SK-N-SH (cell line): ENCODE measurements around the gene DRGX. TPM values are rescaled to one million over a fixed set of nuclear protein-coding genes. Genes with fewer than 3 reads are reported as not detected.

Experiments
- CTCF ChIA-PET: fragments of 300-600, 350-600 bp; formaldehyde crosslinking; extraction: SDS; loops from one replicate; lab custom pipeline; 2021; lab: Yijun Ruan, JAX
- POLR2A ChIA-PET: fragments of 350-600 bp; sonication (Branson Sonifier 250); formaldehyde crosslinking; extraction: SDS; loops from one replicate; lab custom pipeline; 2020; ENCODE audit warnings: antibody characterized with exemption, inconsistent platforms; lab: Yijun Ruan, JAX
- DNase-seq: peaks from one replicate; pipeline ENCODE4 v3.0.0; 2012
- H2AFZ ChIP-seq: fragments of 200-600 bp; sonication (generic); 2 replicates; pipeline ENCODE4 v1.8.1; 2016; ENCODE audit warnings: antibody characterized with exemption, mild to moderate bottlenecking, low read depth
- H3F3A ChIP-seq: fragments of 200-600 bp; sonication (generic); replicated peaks from 2 replicates; pipeline ENCODE3; 2016; ENCODE audit warnings: antibody characterized with exemption, mild to moderate bottlenecking; ENCODE audit not compliant: insufficient read depth
- H3K27ac ChIP-seq, 2 experiments: fragments of 200-500 bp in 1 of 2; fragments of 200-600 bp in 1 of 2; sonication (Bioruptor generic) in 1 of 2; sonication (generic), shearing (Covaris generic) in 1 of 2; 2 replicates each; pipeline versions ENCODE4 v1.5.1 to v1.6.1; 2014 to 2016; ENCODE audit warnings: low read depth in 2 of 2, inconsistent platforms in 1 of 2, low read length in 1 of 2, mild to moderate bottlenecking in 1 of 2, mixed read lengths in 1 of 2
- H3K27me3 ChIP-seq: fragments of 200-600 bp; sonication (generic), shearing (Covaris generic); 2 replicates; pipeline ENCODE4 v1.6.1; 2016; ENCODE audit warnings: mixed run types; ENCODE audit not compliant: insufficient read depth
- H3K36me3 ChIP-seq, 2 experiments: fragments of 200-500 bp in 1 of 2; fragments of 200-600 bp in 1 of 2; sonication (Bioruptor generic) in 1 of 2; sonication (generic) in 1 of 2; replicated peaks in 1 of 2; 2 replicates each; pipeline versions ENCODE3 to v1.5.1; 2014 to 2016; ENCODE audit warnings: low read length in 1 of 2, mild to moderate bottlenecking in 1 of 2; ENCODE audit not compliant: insufficient read depth in 2 of 2, control insufficient read depth in 1 of 2
- H3K4me1 ChIP-seq, 2 experiments: fragments of 200-500 bp in 1 of 2; fragments of 200-600 bp in 1 of 2; sonication (Bioruptor generic) in 1 of 2; sonication (generic), shearing (Covaris generic) in 1 of 2; 2 replicates each; pipeline versions ENCODE4 v1.5.1 to v1.6.1; 2014 to 2016; ENCODE audit warnings: low read depth in 1 of 2, low read length in 1 of 2, mixed run types in 1 of 2; ENCODE audit not compliant: insufficient read depth in 2 of 2, control insufficient read depth in 1 of 2
- H3K4me2 ChIP-seq: fragments of 200-600 bp; sonication (generic), shearing (Covaris generic); 2 replicates; pipeline ENCODE4 v1.6.1; 2017; ENCODE audit warnings: mixed run types
- H3K4me3 ChIP-seq, 2 experiments: fragments of 200-500 bp in 1 of 2; fragments of 200-600 bp in 1 of 2; sonication (Bioruptor generic) in 1 of 2; sonication (generic), shearing (Covaris generic) in 1 of 2; 2 replicates each; pipeline versions ENCODE4 v1.5.1 to v1.8.1; 2014 to 2016; ENCODE audit warnings: low read depth in 2 of 2, inconsistent platforms in 1 of 2, low read length in 1 of 2, mild to moderate bottlenecking in 1 of 2, mixed read lengths in 1 of 2, moderate library complexity in 1 of 2
- H3K79me2 ChIP-seq: fragments of 200-600 bp; sonication (generic); 2 replicates; pipeline ENCODE4 v1.8.1; 2017; ENCODE audit warnings: mild to moderate bottlenecking; ENCODE audit not compliant: insufficient read depth
- H3K9ac ChIP-seq: fragments of 200-600 bp; sonication (generic); 2 replicates; pipeline ENCODE4 v1.6.1; 2017; ENCODE audit warnings: mixed run types
- H3K9me2 ChIP-seq: fragments of 200-600 bp; sonication (generic); 2 replicates; pipeline ENCODE4 v1.6.1; 2017; ENCODE audit warnings: mixed run types
- H3K9me3 ChIP-seq: fragments of 200-600 bp; sonication (generic); 2 replicates; pipeline ENCODE4 v1.6.1; 2017; ENCODE audit warnings: mixed run types, mild to moderate bottlenecking, moderate library complexity
- H4K20me1 ChIP-seq: fragments of 200-600 bp; sonication (generic); 2 replicates; pipeline ENCODE4 v1.6.1; 2017; ENCODE audit warnings: mild to moderate bottlenecking, mixed run types; ENCODE audit not compliant: insufficient read depth
- CHD2 ChIP-seq: fragments of 150-350 bp; IDR thresholded peaks from 2 replicates; pipeline ENCODE4 v1.6.1; 2018; ENCODE audit warnings: low read length; ENCODE audit not compliant: partially characterized antibody
- FOSL2 ChIP-seq: IDR thresholded peaks from 2 replicates; pipeline ENCODE4 v1.4.0; 2012; ENCODE audit warnings: low read depth, mild to moderate bottlenecking, moderate library complexity, borderline replicate concordance
- FOXJ3 ChIP-seq: sonication (generic); formaldehyde crosslinking; IDR thresholded peaks from 2 replicates; pipeline ENCODE4 v1.5.1; 2020; ENCODE audit warnings: mild to moderate bottlenecking, missing genetic modification reagents
- FOXM1 ChIP-seq: IDR thresholded peaks from 2 replicates; pipeline ENCODE4 v1.4.0; 2012; ENCODE audit warnings: low read depth, mild to moderate bottlenecking
- GATA2 ChIP-seq: sonication (generic); formaldehyde crosslinking; IDR thresholded peaks from 2 replicates; pipeline ENCODE4 v1.5.0; 2020; ENCODE audit warnings: mild to moderate bottlenecking, missing genetic modification reagents
- MXI1 ChIP-seq: IDR thresholded peaks from 2 replicates; pipeline ENCODE4 v1.6.1; 2012; ENCODE audit warnings: mild to moderate bottlenecking, low read depth, low read length, improper control_type of control experiment
- NFIC ChIP-seq: IDR thresholded peaks from 2 replicates; pipeline ENCODE4 v1.4.0; 2012; ENCODE audit warnings: borderline replicate concordance
- POLR2AphosphoS5 ChIP-seq: IDR thresholded peaks from 2 replicates; pipeline ENCODE4 v1.6.1; 2012; ENCODE audit warnings: low read depth, low read length
- RCOR1 ChIP-seq: fragments of 150-350 bp; IDR thresholded peaks from 2 replicates; pipeline ENCODE4 v1.6.1; 2017; ENCODE audit warnings: antibody characterized with exemption, low read length
- RXRA ChIP-seq: IDR thresholded peaks from 2 replicates; pipeline ENCODE4 v1.4.0; 2012; ENCODE audit warnings: low read depth, mild to moderate bottlenecking, borderline replicate concordance
- SIN3A ChIP-seq: IDR thresholded peaks from 2 replicates; pipeline ENCODE4 v1.6.1; 2012; ENCODE audit warnings: low read depth, mild to moderate bottlenecking, low read length, moderate library complexity, borderline replicate concordance
- SMC3 ChIP-seq: IDR thresholded peaks from 2 replicates; pipeline ENCODE4 v1.6.1; 2012; ENCODE audit warnings: low read depth, low read length, improper control_type of control experiment
- YY1 ChIP-seq: IDR thresholded peaks from 2 replicates; pipeline ENCODE4 v1.4.0; 2012; ENCODE audit warnings: low read depth, mild to moderate bottlenecking
- WGBS: methylation state at CpG from one replicate; pipeline ENCODE4 v1.1.6; 2017; ENCODE audit warnings: low lambda C conversion rate; 5-methylcytosine and 5-hydroxymethylcytosine counted together
- polyA plus RNA-seq, 3 experiments: library from polyadenylated mRNA; depleted of rRNA; stranded (reverse); fragments of >200 nt; gene quantifications; 2 replicates each; pipeline ENCODE4 v1.2.3, GENCODE V29; 2012
- TF ChIP-seq, protein P1 (sequence below): fragments of 150-350 bp; IDR thresholded peaks from 2 replicates; pipeline ENCODE4 v1.6.1; 2016; ENCODE audit warnings: mild to moderate bottlenecking, low read depth, low read length

DRGX gene
- polyA plus RNA-seq, 1 of the 3 experiments (the other 2 are of a cell fraction): not detected

DNA sequence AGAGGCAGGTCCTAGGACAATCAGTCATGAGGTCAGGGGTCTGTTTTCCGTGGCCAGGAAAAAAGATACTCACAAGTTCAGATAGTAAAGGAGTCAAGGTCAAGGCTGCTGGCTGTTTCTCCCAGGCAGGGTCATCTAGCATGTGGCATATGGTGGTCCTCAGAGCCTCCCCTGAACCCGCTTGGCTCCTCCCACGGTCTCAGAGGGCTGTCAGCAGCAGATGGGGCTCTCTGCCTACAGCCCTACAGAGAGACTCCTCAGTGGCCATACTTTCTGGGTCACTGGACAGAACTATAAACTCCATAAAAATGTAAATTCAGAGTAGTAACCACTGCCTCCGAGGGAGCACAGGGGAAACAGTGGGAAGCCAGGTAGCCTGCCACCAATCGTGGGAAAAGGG is 11.3 kb upstream of the DRGX start:
- H2AFZ ChIP-seq: no peak overlapping the region
- POLR2A ChIA-PET: interaction anchor here (1.0 kb wide), 1 partner anchor 99 kb away, joined by 3 read pairs; no protein-coding TSS in a partner anchor
- WGBS: 43% methylated on average over 3 of the region's 5 CpGs

DNA sequence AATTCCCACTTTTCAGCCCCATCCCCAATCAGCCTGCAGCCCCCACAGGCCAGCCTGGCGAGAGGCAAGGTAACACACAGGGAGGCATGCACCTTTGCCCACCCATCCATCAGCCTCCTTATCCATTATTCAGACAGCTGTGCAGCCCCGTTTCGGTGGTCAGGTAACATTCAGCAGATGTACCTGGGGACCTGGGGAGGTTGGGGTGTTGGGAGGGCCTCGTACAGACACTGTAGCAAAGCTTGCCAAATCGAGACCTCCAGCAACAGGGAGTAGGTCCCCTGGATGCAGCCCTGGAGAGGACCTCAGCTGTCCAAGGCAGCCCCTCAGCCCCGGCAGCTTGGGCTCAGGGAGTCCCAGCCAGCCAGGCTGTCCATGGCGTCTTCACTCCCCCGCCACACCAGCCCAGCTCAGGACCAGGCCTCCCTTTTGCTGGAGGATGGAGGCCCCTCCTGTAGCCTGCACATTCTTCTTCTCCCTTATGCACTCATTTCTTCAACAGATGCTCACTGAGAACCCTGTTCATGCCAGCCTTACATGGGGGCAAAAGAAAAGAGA is 8.5 kb upstream of the DRGX start:
- Histone ChIP-seq H3K79me2 (no peaks in the 10 kb centered on the region), H3K4me2 (no peak overlapping the region), H4K20me1 (no peaks in the 10 kb centered on the region), H3K9me3 (no peaks in the 10 kb centered on the region), H3K9me2 (no peaks in the 10 kb centered on the region), H3K4me3 (no peak overlapping the region), H3K4me1 (peaks cover 0 to 17% of the 10 kb centered on the region in 2 experiments; a peak in 2 of 4 replicates), H3K36me3 (no peaks in the 10 kb centered on the region), H2AFZ (no peak overlapping the region), H3K27me3 (peaks cover 22% of the 10 kb centered on the region; the same call in 1 of the 2 replicates), H3K9ac (no peak overlapping the region), H3K27ac (no peak overlapping the region), H3F3A (no peaks in the 10 kb centered on the region)
- 44% methylated on average over 1 of the region's 8 CpGs for WGBS
- ChIA-PET POLR2A (no interaction called here), CTCF (interaction anchor here (17.1 kb wide), 1 partner anchor 112 kb away, joined by 425 read pairs; no protein-coding TSS in a partner anchor)
- no peak for DNase-seq
- TF ChIP-seq NFIC (no peak), FOXM1 (no peak), GATA2 (CRISPR knock-in tag) (no peak), RCOR1 (no peak), RXRA (no peak), SIN3A (no peak), FOXJ3 (CRISPR knock-in tag) (no peak), MXI1 (no peak), CHD2 (no peak), SMC3 (no peak)
- TF ChIP-seq, protein P1, sequence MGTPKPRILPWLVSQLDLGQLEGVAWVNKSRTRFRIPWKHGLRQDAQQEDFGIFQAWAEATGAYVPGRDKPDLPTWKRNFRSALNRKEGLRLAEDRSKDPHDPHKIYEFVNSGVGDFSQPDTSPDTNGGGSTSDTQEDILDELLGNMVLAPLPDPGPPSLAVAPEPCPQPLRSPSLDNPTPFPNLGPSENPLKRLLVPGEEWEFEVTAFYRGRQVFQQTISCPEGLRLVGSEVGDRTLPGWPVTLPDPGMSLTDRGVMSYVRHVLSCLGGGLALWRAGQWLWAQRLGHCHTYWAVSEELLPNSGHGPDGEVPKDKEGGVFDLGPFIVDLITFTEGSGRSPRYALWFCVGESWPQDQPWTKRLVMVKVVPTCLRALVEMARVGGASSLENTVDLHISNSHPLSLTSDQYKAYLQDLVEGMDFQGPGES: no peak

More for the DNA sequence above, 11.3 kb upstream of the DRGX start:
- Histone ChIP-seq H4K20me1 (no peaks in the 10 kb centered on the region), H3K9me2 (no peaks in the 10 kb centered on the region), H3K27me3 (peaks cover 24% of the 10 kb centered on the region; the same call in 1 of the 2 replicates), H3K4me1 (peaks cover 0 to 32% of the 10 kb centered on the region in 2 experiments; a peak in 2 of 4 replicates), H3K79me2 (no peaks in the 10 kb centered on the region), H3K9me3 (no peaks in the 10 kb centered on the region), H3K4me2 (no peak overlapping the region), H3K36me3 (no peaks in the 10 kb centered on the region), H3K9ac (no peak overlapping the region), H3K4me3 (no peak overlapping the region), H3K27ac (no peak overlapping the region), H3F3A (no peaks in the 10 kb centered on the region)
- DNase-seq: no peak
- CTCF ChIA-PET: interaction anchor here (0.6 to 17.1 kb wide), 59 partner anchors 8 to 937 kb away, joined by 3 to 425 read pairs (median 4); partner anchors contain the start of genes C10orf71, DRGX, ERCC6 and TMEM273
- TF ChIP-seq MXI1 (no peak), YY1 (no peak), POLR2AphosphoS5 (no peak), FOSL2 (no peak)
- TF ChIP-seq, protein P1: no peak
